HG03280 (cell line): ENCODE results near the gene KNDC1.

Experiments used
- ATAC-seq: cut with Tn5 transposase; IDR thresholded peaks from one replicate; pipeline ENCODE4 v1.9.1; 2021; ENCODE audit warnings: mild to moderate bottlenecking, moderate library complexity; ENCODE audit not compliant: unreplicated experiment

The KNDC1 gene

DNA sequence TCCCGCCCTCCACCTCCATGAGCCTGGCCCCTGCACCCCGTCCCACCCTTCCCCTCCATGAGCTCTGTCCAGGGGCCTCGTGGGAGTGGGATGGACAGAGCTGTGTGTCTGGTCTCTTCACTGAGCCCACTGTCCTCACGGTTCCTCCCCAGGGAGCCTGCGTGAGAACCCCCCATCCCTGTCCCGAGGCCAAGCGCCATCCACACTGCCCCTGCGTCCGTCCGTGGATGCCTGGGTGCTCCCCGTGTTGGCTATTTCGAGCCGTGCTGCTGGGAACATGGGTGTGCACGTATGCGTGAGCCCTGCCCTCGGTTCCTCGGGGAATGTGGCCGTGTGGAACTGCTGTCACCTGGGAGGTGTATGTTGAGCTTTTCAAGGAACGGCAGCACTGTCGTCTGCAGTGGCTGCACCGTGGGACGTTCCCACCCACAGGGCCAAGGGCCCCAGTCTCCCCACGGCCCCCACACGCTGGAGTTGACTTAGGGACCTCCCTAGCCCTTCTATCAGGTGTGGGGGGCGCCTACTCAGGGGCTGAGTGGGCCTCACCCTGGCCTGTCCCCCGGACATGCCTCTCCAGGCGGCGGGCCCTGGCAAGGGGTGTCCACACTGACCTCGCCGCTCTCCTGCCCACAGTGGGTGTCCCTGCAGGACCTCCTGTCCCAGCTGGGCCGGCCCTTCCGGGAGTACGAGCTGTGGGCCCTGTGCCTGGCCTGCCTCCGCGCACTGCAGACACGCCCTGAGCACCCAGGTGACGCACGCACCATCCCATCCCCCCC lies 28.1 kb downstream of the KNDC1 start:
- no peak for ATAC-seq

DNA sequence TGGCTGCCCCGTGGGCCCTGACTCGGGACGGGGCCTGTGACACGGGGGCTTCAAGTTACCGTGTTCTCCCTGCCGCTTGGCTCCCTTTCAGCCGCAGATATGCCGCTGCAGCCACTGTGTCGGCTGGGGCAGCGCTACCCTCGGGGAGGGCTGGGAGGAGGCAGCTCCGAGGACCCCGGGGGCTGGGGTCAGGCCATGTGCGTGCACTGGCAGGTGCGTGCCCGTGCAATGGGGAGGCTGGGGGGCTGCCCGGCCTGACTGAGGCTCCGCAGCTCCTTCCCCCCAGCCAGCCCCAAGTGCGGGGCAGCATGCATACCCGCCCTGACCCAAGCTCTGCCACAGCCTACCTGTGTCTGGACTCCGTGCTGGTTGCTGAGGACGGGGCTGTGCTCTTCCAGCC lies 29.2 kb downstream of the KNDC1 start:
- no peak for ATAC-seq

DNA sequence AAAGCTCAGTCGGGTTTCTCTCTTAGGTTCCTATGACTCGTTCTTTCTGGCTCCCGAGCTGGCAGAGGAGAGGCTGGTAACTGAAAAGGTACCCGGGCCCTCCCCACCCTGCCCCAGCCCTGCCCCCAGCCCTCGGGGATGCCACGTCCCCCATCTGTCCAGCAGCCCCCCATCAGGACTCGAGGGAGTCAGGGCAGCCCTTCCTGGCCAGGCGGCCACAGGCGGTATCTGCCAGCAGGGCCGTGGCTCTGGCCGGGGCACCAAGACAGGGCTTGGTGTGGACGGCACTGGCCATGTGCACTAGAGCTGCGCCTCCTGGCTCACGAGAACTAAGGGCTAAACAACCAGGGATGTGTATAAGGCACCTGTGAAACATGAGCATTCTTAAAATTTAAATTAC lies 29.7 kb downstream of the KNDC1 start:
- ATAC-seq, result no peak

DNA sequence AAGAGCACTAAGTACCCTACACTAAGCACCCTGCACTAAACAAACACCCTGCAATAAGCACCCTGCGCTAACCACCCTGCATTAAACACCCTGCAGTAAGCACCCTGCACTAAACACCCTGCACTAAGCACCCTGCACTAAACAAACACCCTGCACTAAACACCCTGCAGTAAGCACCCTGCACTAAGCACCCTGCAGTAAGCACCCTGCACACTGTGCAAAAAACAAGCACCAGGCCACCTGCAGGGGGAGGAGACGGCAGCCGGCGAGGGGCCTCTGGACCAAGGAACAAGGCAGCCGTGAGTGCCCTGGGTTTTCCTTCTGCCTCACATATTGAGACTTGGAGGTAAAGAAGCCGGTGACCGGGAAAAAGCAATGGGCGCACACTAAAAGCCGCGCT lies 30.2 kb downstream of the KNDC1 start:
- no peak for ATAC-seq

DNA sequence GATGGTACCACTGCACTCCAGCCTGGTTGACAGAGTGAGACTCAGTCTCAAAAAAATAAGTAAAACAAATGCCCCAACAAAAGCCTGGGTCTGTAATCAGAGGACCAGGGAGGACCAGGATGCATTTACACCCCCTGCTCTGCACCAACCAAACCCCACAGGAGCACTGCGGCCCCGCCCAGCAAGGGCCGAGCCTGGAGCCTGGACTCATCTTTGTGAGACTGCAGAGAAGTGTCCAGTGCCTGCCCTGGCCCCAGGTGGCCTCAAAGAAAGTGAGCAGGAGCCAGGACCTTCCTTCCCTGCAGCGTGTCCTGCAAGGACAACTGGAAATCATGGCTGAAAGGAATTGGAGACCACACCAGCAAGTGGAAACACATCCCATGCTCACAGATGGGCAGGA lies 31.6 kb downstream of the KNDC1 start:
- no peak for ATAC-seq

DNA sequence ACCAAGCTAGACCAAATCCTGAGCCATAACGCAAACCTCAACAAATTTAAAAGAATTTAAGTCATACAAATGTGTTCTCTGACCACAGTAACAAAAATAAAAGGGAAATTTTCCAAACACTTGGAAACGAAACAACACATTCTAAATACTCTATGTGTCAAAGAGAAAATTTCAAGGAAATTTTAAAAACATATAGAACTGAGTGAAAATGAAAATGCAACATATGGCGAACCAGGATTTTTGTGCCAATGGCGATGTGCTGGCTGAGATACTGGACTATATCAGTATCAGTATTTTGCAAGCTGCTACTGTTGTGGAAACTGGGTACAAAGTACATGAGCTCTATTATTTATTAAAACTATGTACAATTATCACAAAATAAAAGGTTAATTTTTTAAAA lies 34.1 kb downstream of the KNDC1 start:
- no peak for ATAC-seq

DNA sequence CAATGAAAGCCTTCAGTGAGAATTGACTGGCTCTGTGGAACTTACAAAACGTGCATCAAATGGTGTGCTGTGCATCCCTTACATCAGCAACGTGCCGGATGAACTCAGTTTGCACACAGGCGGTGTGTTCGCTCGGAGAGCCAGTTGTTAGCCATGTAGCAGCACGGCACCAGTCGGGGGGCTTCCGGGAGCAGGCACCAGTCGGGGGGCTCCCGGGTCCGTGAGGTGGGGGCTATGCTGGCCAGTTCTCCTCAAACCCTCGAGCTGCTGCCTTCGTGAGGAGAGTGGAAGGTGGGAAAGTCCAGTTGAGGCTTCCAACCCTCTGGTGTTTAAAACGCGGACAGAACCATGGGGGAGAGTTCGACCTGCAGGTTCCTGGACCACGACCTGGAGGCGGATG lies 35.1 kb downstream of the KNDC1 start:
- ATAC-seq, result no peak

DNA sequence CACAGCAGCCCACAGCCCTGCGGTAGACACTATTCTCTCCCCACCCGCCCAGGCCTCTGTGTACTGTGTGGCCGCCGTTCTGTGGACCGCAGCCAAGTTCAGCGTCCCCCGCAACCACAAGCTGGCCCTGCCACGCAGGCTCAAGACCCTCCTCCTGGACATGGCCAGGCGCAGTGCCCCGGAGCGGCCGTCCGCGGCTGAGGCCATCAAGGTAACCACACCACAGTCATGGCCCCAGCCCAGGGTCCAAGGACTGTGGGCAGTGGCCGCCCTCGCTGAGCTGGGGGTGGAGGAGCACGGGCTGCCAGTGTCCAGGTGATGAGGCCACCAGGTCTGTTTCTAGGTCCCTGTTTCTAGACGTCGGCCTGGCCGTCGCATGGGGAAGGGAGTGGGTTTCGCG lies 35.6 kb downstream of the KNDC1 start:
- ATAC-seq, result no peak

DNA sequence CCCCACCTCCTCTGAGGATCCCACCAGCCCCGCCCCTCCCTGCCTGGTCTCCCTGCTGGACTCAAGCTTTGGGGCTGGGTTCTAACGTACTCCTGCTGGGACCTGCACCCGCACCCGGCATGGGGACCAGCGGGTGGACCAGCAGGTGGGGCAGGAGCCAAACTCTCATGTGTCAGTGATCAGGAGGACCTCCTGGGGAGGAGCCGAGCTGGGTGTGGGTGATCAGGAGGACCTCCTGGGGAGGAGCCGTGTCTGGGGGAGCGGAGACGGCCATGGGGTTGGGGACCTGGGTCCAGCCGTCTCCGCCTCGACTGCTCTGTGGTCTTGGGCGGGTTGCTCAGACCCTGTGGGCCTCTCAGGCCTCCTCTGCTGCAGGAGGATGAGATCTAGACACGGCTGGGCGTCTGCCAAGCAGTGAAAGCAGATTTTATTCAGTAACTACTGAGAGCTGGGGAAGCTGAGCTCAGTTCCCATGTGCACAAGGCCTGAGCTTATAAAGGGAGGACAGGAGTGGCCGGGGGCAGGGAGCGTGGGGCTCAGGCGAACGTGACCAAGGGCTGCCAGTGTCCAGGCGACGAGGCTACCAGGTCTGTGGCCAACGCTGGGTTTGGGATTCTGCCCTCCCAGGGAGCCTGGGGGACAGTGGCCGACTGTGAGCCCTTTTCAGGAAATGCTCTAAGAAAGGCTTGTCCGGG lies 36.3 kb downstream of the KNDC1 start:
- no peak for ATAC-seq

DNA sequence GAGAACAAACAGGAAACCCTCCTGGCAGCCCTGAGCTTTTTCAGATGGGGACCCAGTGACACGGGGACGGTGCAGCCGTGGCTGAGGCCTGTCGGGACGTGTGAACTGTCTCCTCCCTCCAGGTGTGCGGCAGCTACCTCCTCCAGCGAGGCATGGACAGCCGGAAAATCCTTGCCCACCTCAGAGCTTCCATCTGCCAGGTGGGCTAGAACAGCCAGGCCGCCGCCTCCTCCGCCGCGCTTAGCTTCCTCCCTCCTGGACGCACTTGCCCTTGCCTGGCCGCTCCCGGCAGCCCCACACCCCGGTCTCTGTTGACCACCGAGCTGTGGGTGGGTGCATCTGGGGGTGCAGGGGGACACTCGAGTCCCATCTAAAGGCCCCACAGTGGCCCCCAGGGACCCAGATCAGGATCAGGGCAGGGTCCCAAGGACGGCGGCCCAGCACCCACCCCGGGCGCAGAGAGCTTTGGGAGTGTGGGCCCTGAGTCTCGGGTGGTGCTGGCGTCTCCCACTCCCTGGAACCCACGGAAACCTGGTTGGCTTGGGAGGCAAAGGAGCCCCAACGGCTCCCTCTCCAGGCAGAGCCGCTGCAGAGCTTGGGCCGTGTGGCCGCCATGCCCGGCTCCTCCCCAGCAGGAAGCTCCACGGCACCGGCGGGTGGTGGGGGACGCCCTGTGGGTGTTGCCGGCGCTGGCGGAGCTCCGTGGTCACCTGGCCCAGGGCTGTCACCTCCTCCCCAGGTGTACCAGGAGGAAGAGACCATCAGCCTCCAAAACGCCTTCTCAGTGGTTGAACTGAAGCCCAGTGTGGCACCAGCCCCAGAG lies 37.1 kb downstream of the KNDC1 start:
- ATAC-seq, result no peak

DNA sequence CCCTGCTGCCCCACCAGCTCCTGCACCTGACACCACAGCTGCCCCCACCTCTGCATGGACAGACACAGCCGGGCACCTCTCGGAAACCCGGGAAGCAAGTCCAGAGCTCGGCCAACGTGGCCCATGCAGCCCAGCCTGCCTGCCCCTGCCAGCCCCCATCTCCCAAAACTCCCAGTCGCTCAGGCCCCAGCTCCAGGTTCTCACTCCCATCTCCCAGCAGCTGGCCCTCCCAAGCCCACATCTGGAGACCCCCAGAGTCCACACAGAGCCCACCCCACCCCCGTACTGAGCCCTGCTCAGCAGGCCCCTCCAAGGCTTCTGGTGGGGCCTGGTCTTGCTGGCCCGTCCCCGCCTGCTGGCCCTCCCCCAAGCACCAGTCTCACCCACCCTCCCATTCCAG lies 37.8 kb downstream of the KNDC1 start:
- ATAC-seq, result no peak

DNA sequence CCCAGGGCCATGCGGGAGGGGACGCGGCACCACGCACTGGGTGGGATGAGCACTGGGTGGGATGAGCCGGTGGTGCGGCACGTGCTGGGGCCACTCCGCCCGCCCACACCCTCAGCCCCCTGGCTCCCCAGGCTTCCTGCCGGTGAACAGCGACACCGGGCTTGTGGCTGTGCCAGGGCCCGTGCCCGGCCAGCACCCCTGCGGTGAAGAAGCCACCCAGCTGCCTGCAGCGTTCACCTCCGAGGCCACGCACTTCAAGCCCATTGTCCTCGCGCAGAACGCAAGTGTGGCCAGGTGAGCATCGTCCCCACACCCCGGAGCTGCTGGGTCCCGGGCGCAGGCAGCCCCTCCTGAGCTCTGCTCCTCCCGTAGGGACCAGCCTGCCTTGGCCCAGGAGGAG lies 38.2 kb downstream of the KNDC1 start:
- no peak for ATAC-seq

DNA sequence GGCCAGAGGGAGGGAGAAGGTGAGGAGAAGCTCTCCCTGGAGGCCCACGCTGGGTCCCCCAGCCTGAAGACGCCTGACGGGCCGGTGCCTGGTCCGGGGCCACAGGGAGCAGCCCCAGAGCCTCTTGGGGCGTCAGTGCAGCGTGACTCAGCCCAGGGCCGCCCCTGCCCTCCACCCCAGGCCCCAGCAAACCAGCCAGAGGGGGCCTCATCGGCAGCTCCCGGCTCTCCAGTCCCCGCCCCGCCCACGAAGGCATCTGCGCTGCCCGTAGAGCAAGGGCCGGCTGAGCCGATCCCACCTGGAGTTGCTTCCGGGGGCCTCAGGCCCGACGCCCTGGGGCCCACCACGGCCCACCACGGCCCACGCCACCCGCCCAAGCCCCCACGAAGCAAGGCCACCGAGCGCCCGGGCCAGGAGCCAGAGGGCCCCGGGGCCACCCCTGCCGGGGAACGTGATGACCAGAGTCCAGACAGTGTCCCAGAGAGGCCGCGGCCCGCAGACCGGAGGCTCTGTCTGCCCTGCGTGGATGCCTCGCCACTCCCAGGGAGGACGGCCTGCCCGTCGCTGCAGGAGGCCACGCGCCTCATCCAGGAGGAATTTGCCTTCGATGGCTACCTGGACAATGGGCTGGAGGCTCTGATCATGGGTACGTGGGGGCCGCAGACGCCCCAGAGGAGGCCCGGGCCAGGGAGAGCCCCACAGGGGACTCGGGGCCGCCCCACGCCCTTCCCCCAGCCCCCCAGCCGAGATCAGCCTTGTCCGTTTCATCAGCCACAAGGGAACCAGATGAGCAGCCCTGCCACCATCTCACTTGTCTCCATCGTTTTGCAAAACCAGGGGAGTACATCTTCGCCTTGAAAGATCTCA lies 38.8 kb downstream of the KNDC1 start:
- no peak for ATAC-seq

DNA sequence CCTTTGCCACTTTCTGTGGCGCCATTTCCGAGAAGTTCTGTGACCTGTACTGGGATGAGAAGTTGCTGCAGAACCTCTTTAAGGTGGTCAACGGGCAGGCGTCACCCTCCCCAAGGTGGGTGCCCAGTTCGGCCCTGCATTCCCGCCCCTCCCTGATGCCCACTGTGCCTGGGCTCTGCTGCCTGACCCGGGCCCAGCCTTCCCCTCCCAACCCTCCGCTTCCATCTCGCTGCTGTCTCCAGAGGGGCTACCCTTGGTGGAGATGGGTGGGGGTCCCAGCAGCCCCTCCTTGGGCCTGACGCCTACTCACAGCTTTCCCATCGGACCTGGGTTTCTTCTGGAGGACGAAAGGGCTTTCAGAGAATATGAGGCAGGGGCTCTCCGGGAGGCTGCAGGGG lies 39.5 kb downstream of the KNDC1 start:
- ATAC-seq, result no peak

DNA sequence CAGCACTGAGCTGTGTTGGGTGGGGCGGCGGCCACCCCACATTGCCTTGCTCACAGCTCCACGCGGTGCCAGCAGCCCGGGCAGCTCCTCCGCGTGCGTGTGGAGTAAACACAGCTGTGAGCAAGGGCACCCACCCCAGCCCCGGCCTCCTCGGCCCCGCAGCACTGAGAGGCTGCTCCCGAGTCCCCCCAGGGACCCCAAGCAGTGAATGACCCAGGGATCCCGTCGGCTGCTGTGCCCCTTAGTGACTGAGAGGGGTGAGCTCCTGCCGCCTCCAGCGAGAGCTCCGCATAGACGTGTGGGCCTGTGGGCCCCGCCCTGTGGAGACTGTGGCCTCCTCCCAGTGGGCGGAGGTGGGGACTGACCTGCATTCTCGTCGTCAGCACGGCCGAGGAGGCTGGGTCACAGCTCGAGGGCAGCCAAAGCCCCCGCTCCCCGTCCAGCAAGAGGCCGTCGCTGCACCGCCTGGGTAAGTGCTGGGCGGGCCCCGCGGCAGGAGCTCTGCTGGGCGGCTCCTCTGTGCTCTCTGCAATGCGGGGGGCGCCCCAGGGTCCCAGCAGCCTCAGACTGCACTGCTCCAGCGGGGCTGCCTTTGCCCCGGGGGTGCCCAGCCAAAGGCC lies 40.1 kb downstream of the KNDC1 start:
- ATAC-seq, result no peak

DNA sequence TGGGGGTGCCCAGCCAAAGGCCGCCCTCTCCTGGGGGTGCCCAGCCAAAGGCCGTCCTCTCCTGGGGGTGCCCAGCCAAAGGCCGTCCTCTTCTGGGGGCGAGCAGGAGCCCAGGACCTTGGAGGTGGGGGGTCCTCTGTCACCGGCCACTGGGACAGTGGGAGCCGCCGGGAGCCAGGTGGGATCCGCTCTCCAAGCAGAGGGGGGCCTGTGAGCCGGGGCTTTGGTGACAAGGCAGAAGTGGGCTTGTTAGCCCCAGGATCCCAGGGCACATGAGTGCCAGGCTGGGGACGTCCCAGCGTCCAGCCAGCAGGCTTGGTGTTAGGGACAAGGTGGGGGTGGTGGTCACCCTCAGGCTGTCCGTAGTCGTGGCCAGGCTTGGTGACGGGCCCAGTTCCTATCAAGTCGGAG lies 40.6 kb downstream of the KNDC1 start:
- ATAC-seq, result no peak

DNA sequence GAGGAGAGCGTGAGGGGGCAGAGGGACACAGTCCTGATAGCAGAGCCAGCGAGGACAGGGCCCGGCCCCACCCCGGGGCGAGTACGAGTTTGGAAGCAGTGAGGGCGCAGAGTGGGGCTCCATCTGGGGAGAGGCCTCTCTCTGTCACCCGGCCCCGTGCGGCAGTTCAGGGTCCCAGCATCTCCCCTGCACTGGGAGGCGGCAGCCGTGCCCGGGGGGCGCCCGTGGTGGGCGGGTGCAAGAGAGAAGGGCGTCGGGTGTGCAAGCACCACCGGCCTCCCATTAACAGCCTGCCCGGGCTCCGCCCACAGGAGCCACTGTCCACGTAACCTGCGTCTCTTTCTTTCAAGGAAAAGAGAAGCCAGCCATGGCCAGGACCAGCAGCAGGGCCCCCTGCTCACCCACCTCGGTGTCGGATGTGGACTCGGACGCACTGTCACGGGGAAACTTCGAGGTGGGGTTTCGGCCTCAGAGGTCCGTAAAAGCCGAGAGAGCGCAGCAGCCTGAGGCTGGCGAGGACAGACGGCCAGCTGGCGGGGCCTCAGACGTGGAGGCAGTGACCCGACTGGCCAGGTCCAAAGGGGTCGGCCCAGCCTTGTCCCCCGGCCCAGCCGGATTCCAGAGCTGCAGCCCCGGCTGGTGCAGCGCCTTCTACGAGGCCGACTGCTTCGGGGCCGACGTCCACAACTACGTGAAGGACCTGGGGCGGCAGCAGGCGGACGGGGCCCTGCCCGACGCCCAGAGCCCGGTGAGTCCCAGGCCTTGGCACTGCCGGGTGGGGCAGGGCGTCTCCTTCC lies 41.3 kb downstream of the KNDC1 start:
- no peak for ATAC-seq

DNA sequence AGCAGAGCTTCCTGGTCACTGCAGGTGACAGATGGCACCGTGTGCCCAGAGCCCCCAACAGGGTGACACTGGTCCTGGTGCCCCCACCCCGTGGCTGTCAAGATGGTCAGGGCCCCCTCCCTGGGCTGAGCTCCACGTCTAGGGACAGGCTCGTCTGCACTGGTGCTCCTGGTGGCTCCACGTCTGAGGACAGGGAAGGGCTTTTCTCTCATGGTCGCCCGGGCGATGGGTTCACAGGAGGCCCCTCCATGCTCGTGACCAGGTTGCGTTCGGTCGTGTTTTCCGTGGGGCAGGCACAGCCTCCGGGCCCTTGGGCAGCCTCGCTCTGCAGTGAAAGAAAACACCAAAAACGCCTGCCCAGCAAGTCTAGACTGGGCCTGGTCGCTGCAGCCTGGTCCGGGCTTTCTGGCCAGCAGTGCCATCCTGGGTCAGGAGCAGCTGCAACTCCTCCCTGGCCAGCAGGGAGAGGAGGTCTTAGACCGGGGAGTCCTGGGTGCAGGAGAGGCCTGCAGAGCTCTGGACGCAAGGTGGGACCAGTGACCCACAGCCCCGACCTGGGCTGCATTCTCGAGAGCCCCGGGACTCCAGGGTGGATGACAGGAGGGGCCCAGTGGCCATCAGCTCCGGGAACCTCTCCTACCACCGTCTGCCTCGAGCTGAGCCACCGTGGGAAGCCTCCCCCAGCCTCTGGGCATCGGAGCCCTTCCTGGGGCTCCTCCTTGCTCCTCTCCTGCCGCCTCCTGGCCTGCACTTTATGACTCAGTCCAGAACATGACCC lies 42.1 kb downstream of the KNDC1 start:
- ATAC-seq, result no peak
